Right kidney (tissue), 9 donors: ENCODE data around the gene GOLIM4.
A peak's percentile ranks its signal among the peaks of the same experiment; 100 is the strongest.
"Not testable (repeated sequence)": the region's sequence is repeated elsewhere in the genome, so short reads cannot be mapped to it uniquely, and the experiment has no call there.

Experiments
- DNase-seq: peaks from one replicate; pipeline ENCODE4 v3.0.0-alpha.2; 2016
- long read RNA-seq, 8 donors: transcript quantifications; one replicate each; lab custom pipeline, GENCODE V29; 2026

The GOLIM4 gene, protein sequence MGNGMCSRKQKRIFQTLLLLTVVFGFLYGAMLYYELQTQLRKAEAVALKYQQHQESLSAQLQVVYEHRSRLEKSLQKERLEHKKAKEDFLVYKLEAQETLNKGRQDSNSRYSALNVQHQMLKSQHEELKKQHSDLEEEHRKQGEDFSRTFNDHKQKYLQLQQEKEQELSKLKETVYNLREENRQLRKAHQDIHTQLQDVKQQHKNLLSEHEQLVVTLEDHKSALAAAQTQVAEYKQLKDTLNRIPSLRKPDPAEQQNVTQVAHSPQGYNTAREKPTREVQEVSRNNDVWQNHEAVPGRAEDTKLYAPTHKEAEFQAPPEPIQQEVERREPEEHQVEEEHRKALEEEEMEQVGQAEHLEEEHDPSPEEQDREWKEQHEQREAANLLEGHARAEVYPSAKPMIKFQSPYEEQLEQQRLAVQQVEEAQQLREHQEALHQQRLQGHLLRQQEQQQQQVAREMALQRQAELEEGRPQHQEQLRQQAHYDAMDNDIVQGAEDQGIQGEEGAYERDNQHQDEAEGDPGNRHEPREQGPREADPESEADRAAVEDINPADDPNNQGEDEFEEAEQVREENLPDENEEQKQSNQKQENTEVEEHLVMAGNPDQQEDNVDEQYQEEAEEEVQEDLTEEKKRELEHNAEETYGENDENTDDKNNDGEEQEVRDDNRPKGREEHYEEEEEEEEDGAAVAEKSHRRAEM
- long read RNA-seq, donor 1, full-length matches to known transcripts: 3 of 3 reads
- long read RNA-seq, donor 1, partial matches to known transcripts: 0 of 3 reads
- long read RNA-seq, donor 1, other reads (novel, unspliced or antisense): 0 of 3 reads
- long read RNA-seq, donor 2, full-length matches to known transcripts: 1 of 1 reads
- long read RNA-seq, donor 2, partial matches to known transcripts: 0 of 1 reads
- long read RNA-seq, donor 2, other reads (novel, unspliced or antisense): 0 of 1 reads
- long read RNA-seq, donor 3, full-length matches to known transcripts: 1 of 1 reads
- long read RNA-seq, donor 3, partial matches to known transcripts: 0 of 1 reads
- long read RNA-seq, donor 3, other reads (novel, unspliced or antisense): 0 of 1 reads
- long read RNA-seq, donor 4, full-length matches to known transcripts: 3 of 10 reads
- long read RNA-seq, donor 4, partial matches to known transcripts: 7 of 10 reads
- long read RNA-seq, donor 4, other reads (novel, unspliced or antisense): 0 of 10 reads
- long read RNA-seq, donor 5, full-length matches to known transcripts: 7 of 13 reads
- long read RNA-seq, donor 5, partial matches to known transcripts: 0 of 13 reads
- long read RNA-seq, donor 5, other reads (novel, unspliced or antisense): 6 of 13 reads
- long read RNA-seq, donor 6, full-length matches to known transcripts: 1 of 13 reads
- long read RNA-seq, donor 6, partial matches to known transcripts: 12 of 13 reads
- long read RNA-seq, donor 6, other reads (novel, unspliced or antisense): 0 of 13 reads
- long read RNA-seq, donor 7, full-length matches to known transcripts: 1 of 23 reads
- long read RNA-seq, donor 7, partial matches to known transcripts: 22 of 23 reads
- long read RNA-seq, donor 7, other reads (novel, unspliced or antisense): 0 of 23 reads
- long read RNA-seq, donor 8, full-length matches to known transcripts: 1 of 1 reads
- long read RNA-seq, donor 8, partial matches to known transcripts: 0 of 1 reads
- long read RNA-seq, donor 8, other reads (novel, unspliced or antisense): 0 of 1 reads

DNA sequence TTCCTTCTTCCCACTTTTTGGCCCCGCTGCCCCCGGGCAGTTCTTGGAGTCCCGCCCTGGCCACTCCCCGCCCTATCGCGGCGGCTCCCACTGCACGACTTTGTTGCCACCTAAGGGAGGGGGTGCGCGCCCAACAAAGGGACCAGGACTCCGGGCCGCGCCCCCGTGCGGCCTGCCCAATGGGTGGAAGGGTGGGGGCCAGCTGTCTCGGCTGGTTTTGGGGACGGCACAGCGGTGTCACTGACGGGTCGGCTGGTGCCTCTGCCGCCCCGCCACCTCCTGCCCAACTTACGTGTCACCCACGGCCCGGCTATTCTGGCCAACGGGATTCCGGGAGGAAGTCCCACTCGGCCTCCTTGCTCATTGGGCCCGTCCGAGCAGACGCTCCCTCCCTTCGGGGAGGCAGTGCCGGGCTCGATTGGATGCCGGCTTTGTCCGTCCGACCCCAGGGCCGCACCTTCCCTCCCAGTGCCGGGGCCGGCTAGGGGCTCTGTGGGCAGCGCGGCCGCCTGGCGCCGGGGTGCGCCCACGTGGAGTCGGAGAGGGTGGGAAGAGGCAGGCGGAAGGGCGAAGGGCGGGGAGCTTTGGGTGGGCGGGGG, at the start of gene GOLIM4:
TSS of gene GOLIM4 (minus strand) at position 314 of the 599 bp plus-strand sequence. CDS start 639 bp downstream, outside the sequence.
- peak; percentile 99 for DNase-seq

DNA sequence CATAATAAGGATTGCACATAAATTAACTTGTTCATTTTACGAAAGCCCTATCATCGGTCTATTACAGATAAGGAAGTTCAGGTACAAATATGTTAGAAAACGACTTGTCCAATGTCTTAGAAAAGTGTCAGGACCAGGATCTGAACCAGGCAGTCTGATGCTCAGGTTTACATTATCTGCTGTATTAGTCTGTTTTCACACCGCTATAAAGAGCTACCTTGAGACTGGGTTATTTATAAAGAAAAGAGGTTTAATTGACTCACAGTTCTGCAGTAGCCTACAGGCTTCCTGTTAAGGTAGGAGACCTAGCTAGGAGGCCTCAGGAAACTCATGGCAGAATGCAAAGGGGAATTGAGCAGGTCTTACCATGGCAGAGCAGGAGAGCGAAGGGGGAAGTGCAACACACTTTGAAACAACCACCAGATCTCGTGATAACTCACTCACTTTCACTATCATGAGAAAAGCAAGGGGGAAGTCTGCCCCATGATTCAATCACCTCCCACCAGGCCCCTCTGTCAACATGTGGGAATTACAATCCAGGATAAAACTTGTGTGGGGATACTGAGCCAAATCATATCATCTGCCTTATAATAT, 45.8 kb upstream of the GOLIM4 start:
- DNase-seq: no peak

DNA sequence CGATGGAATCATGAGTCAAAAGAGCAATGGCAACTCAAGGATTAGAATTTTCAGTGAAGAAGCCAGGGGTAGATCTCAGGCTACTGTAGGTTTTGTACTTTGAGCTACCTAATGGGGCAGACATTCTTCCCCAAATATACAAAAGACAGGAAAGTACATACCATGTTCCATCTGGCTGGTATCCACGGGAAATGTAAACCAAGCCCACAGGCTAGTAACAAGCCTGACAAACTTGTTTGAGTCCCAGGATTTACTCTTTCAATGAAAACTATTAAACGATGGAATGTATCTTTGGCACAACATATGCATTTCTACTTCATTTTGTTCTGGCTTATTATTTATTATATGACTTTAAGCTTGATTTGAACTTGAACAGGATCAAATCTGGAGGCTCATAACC, 44.2 kb upstream of the GOLIM4 start:
- no peak for DNase-seq

DNA sequence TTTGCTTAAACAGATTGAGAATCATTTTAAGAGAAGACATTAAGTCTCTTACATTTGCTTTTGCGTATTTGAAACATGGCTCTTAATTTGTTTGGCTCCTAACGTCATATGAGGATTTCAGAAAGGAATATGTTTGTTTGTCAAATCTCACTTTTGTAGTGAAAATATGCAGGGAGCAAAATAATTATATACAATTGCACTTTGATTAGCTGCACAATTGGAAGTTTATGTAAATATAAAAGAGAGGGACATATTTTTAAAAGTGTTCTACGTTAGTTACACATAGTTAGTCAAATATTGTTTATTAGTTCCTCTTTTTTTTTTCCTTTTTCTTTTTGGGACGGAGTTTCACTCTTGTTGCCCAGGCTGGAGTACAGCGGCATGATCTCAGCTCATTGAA, 42.7 kb upstream of the GOLIM4 start:
- DNase-seq: no peak

DNA sequence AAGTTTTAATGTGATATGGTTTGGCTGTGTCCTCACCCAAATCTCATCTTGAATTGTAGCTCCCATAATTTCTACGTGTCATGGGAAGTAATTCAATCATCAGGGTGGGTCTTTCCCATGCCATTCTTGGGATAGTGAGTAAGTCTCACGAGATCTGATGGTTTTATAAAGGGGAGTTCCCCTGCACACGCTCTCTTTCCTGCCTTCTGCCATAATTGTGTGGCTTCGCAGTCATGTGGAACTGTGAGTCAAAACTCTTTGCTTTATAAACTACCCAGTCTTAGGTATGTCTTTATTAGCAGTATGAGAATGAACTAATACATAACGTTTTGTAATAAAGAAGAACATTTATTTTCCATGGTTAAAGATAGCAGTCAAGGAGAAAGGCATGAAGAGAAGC, 39.2 kb upstream of the GOLIM4 start:
- DNase-seq: no peak

DNA sequence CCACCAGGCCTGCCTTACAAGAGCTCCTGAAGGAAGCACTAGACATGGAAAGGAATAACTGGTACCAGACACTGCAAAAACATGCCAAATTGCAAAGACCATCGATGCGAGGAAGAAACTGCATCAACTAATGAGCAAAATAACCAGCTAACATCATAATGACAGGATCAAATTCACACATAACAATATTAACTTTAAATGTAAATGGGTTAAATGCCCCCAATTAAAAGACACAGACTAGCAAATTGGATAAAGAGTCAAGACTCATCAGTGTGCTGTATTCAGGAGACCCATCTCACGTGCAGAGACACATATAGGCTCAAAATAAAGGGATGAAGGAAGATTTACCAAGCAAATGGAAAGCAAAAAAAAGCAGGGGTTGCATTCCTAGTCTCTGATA, 34.5 kb upstream of the GOLIM4 start:
- not testable (repeated sequence) for DNase-seq

DNA sequence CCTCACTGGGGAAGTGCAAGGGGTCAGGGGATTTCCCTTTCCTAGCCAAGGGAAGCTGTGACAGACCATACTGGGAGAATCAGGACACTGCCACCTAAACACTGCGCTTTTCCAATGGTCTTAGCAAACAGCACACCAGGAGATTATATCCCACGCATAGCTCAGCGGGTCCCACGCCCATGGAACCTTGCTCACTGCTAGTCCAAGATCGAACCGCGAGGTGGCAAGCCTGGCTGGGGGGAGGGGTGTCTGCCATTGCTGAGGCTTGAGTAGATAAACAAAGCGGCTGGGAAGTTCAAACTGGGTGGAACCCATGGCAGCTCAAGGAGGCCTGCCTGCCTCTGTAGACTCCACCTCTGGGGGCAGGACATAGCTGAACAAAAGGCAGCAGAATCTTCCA, 32.7 kb upstream of the GOLIM4 start:
- not testable (repeated sequence) for DNase-seq

DNA sequence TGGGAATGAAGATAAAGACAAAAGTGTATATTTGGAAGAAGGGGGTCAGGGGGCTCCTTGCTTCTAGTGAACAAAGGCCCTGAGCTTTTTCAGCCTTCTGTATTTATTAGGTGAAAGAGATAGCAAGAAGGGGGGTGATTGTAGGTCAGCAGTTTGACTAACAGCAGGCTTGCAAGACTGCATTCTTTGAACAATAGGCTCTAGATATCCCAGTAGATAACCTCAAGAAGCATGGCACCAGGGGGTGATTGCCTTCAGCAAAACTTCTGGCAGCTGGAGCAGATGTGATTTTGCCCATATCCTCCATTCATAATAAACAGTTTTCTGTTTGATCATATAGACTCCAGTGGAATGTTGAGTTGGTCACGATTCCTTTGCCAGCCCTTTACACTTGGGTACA, 31.7 kb upstream of the GOLIM4 start:
- DNase-seq: no peak

DNA sequence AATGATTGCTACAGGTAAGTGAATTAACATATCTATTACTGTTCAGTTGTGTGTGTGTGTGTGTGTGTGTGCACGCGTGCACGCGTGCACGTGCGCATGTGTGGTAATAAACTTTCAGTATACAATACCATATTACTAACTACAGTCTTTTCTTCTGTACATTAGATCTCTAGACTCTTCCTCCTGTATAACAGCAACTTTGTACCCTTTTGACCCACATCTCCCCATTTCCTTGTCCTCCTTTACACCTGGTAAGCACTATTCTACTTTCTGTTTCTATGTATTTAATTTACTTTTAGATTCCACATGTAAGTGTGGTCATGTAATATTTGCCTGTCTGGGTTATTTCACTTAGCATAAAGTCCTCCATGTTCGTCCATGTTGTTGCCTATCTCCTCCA, 29.1 kb upstream of the GOLIM4 start:
- no peak for DNase-seq

DNA sequence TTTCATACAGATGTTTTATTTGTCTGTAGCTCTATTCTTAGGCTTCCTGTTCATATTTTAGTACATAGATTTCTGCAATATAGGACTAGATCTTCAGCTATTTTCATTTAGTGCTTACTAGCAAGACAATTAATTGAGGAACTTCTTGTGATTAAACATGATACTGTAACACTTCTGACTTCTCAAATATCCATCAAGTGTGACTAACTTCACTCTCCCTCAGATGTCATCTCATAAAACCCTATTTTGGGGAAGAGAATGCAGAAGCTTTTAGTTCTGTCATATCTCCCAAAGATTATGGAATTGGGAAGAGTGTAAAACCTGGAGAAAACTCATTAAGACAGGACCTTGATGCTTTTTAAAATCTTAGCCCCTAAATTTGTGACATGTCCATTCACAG, 28.6 kb upstream of the GOLIM4 start:
- DNase-seq: no peak

DNA sequence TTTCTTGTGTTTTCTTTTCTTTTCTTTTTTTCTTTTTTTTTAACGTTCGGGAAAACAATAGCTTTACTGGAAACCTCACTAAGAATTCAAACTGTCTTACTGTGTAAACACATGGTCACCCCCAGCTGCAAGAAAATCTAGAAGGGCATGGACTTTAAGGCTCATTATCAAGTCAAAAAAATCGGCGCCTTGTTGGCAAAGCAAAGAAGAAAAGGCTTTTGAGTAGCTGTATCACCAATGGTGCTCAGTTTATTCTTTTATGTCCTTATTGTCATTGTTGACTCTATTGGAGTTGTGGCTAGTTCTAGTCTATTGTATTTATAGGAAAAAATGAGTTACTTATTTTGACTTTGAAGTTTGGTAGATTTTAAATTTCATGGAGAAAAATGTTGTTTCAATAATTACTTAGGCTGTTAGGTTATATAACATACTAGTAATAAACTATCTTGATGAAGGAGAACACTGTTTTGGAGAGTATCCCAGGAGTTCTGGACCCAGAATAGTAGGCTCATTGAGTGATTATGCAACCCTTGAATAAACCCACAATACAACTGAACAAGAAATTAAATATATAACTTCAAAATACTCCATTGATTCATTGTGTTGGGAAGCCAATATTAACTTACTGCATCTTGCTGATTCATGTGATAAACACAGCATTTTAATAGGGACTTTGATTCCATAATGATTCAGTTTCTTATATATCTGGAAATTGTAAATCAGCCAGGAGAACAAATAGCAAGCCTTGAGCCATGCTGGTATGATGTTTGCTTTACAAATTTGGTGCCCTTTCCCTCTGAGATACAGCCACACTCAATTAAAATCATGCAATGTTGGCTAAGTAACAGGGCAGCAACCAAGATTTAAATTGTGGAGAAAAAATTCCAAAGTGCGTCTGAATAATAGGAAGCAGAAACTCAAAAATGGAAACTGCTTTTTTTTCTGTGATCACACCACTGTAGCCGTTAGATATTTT, 27.8 kb upstream of the GOLIM4 start:
- DNase-seq: no peak

DNA sequence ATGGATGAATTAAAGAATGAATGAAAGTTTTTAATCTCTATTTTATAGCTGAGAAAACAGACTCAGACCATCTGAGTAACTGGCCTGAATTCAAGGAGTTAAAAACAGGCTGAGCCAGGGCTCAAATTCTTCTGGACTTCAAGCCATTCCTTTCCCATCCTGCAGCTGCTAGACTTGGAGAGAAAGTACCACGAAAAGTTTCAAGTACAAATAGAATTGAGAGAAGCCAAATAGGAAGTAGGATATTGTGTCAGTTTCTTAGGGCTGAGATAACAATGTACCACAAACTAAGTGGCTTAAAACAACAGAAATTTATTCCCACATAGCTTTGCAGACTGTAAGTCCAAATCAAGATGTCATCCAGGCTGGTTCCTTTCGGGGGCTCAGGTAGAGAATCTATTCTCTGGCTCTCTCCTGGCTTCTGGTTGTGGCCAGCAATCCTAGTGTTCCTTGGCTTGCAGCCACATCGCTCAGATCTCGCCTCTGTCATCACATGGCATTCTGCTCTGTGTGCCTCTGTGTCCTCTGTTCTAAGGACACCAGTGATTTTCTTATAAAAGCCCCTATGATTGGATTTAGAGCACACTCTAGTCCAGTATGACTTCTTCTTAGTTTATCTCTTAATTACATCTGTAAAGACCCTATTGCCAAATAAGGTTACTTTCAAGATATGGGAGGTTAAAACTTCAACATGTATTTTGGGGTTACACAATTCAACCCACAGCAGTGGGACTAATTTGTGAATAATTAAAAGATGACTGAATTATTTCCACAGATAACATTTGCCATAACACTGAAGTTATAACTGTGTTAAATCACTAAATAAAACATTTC, 25.7 kb upstream of the GOLIM4 start:
- no peak for DNase-seq

DNA sequence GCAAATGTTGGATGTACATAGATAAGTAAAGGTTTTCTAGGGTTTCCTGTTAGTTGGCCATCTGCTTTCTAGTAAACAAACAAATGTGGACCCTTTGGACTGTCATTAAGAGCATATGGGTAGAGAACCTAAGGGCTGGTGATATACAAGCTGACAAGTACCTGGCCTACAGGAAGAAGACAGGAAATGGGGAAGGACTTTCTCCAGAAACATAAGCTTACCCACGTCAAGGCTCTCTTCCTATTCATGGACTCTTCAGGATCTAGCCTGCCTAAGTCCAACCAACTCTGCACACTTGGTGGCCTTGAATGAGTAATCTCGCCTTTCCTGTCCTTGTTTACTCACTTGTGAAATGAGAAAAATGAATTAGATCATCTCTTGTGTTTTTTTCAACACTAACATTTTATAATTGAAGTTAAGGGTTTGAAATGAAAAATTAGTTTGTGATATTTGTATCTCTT, 22.2 kb upstream of the GOLIM4 start:
- DNase-seq: no peak

DNA sequence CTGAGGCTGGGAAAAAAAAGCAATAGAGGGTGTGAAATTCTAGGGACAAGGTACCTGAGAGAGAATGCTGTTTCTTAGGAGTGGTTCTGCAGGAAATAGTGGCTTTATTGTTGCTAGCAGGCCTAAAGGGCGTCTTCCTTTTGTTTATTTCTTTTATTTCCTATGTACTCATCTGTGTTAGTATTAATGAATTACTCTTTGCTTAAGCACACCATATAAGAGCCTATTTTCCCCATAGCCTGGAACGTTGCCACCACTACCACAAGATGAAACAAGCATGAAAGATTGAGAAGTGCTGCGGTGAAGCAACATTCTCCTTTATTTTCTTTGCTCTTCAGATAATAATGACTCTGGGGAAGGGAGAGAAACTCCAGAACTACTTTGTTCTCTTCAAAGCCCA, 21.3 kb upstream of the GOLIM4 start:
- DNase-seq: no peak

DNA sequence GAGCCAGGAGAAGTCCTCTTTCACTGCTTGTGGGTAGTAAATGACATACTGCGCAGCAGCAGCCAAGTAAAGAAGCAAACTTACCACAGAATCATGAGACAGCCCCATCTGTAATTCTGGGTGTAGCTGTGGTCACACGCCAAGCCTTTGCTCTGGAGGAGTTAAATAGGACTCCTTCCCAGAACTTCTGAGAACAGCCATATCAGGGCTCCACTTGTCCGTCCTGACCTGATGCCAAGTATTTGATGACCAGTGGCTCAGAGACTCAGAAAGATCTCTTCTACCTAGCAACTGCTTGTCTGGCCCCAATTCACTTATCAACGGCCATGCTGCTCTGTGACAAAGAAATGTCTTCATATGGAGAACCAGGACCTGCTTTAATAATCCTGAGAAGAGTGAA, 20.6 kb upstream of the GOLIM4 start:
- no peak for DNase-seq

DNA sequence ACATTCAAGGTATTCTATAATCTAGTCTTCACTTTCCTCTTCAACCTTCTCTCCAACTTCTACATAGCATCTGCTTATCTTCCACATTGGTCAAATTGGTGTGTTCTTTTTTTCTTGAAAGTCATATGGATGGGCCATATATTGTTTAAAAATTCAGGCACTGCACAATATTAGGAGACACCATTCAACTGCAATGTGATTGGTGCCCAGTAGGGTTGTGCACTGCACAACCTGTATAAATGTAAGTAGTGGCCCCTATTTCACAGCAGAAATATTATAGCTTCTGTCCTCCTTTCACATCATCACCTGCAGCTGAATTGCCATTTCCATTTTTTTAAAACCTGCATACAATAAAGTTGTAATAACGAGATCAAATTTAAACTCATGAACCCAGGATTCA, 18.1 kb upstream of the GOLIM4 start:
- DNase-seq: no peak

DNA sequence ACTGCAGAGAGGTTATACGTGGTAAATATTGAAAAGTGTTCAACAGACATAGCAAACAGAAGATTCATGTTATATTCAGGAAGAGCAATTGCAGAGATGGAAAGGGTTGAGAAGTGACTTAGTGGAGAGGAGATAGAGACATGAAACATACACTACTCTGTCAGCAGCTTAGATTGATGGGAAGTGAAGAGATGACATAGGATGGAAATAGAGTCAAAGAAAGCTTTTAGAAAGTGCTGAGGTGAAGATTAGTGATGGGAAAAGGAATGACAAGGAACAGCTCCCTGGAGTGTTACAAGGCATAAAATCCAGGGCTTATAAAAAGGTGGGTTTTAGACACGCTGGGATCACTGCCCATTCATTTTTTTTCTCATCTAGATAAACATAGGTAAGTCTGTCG, 17.2 kb upstream of the GOLIM4 start:
- DNase-seq: no peak

DNA sequence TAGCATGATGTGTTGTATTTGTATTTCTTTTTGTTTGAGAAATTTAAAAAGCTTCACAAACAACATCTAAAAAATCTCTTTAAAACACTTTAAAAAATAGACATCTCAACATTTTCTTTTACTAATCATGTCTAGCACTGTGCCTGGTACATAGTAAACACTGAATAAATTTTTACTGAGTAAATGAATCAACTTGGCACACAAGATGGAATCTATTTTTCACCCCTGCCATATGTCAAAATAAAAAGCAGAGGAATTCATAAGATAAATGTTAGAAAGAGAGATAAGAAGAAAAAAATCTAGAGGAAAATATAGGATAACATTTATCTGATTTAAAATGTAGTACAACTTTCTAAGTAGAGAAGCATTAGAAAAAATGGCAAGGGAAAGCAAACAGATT, 8.6 kb upstream of the GOLIM4 start:
- no peak for DNase-seq
